NAMALWA (cell line): ENCODE measurements around the gene LARGE1.
A peak's percentile ranks its signal among the peaks of the same experiment; 100 is the strongest.

Experiments used
- DNase-seq: peaks from one replicate; pipeline ENCODE4 v3.0.0-alpha.2; 2015; ENCODE audit warnings: low spot score

The LARGE1 gene

GRCh38 chr22:33521879-33522665 lies 398.2 kb downstream of the LARGE1 start:
- no peak for DNase-seq

- no peak for DNase-seq
Measured at GRCh38 chr22:33520904-33521780, 399.1 kb downstream of the LARGE1 start.

- DNase-seq = peak; percentile 38
Measured at GRCh38 chr22:33519974-33520903, 400.0 kb downstream of the LARGE1 start.

GRCh38 chr22:33519071-33519973 lies 401.0 kb downstream of the LARGE1 start:
- DNase-seq = peak; percentile 83

GRCh38 chr22:33518405-33518804 lies 401.9 kb downstream of the LARGE1 start:
- no peak for DNase-seq

GRCh38 chr22:33515795-33516194 lies 404.5 kb downstream of the LARGE1 start:
- DNase-seq = no peak

- no peak for DNase-seq
Measured at GRCh38 chr22:33513388-33514338, 406.6 kb downstream of the LARGE1 start.

- DNase-seq = no peak
Measured at GRCh38 chr22:33512908-33513307, 407.4 kb downstream of the LARGE1 start.

- no peak for DNase-seq
Measured at GRCh38 chr22:33510429-33510904, 409.8 kb downstream of the LARGE1 start.

GRCh38 chr22:33504941-33505625 lies 415.2 kb downstream of the LARGE1 start:
- no peak for DNase-seq

GRCh38 chr22:33496112-33496511 lies 424.2 kb downstream of the LARGE1 start:
- DNase-seq = no peak

- DNase-seq = no peak
Measured at GRCh38 chr22:33493476-33494205, 426.6 kb downstream of the LARGE1 start.

GRCh38 chr22:33492210-33492651 lies 428.0 kb downstream of the LARGE1 start:
- DNase-seq = no peak

GRCh38 chr22:33487041-33487716 lies 433.1 kb downstream of the LARGE1 start:
- DNase-seq = no peak

- no peak for DNase-seq
Measured at GRCh38 chr22:33481550-33481949, 438.7 kb downstream of the LARGE1 start.

GRCh38 chr22:33477120-33478111 lies 442.9 kb downstream of the LARGE1 start:
- no peak for DNase-seq
